Liver (tissue), 9 donors: ENCODE measurements around the gene WIF1. TPM values are rescaled to one million over a fixed set of nuclear protein-coding genes. Genes with fewer than 3 reads are reported as not detected.

Experiments
- DNase-seq: peaks from one replicate; pipeline ENCODE4 v3.0.0-alpha.2; 2017; ENCODE audit warnings: low spot score
- H3K27ac ChIP-seq, 2 donors: one replicate each; pipeline ENCODE4 v1.7.0; 2013; ENCODE audit warnings: inconsistent platforms in 2 of 2, low read length in 2 of 2, control low read depth in 1 of 2, low read depth in 1 of 2, mild to moderate bottlenecking in 1 of 2
- H3K27me3 ChIP-seq, 4 donors: one replicate each; pipeline versions ENCODE4 v1.6.1 to v1.7.0; 2013; ENCODE audit warnings: low read length in 3 of 4, inconsistent platforms in 1 of 4, mild to moderate bottlenecking in 1 of 4, moderate library complexity in 1 of 4; ENCODE audit not compliant: control insufficient read depth in 4 of 4, insufficient read depth in 4 of 4
- H3K36me3 ChIP-seq, 4 donors: one replicate each; pipeline versions ENCODE4 v1.6.1 to v1.7.0; 2013; ENCODE audit warnings: low read length in 3 of 4, mild to moderate bottlenecking in 3 of 4, low read depth in 1 of 4, moderate library complexity in 1 of 4; ENCODE audit not compliant: control insufficient read depth in 4 of 4, insufficient read depth in 3 of 4
- H3K4me1 ChIP-seq, 4 donors: one replicate each; pipeline versions ENCODE4 v1.6.1 to v1.7.0; 2013; ENCODE audit warnings: low read length in 3 of 4, mild to moderate bottlenecking in 3 of 4, moderate library complexity in 1 of 4; ENCODE audit not compliant: control insufficient read depth in 4 of 4, insufficient read depth in 4 of 4
- H3K4me3 ChIP-seq, 3 donors: one replicate each; pipeline versions ENCODE4 v1.6.1 to v1.7.0; 2013; ENCODE audit warnings: low read length in 3 of 3, control low read depth in 1 of 3, low read depth in 1 of 3, mild to moderate bottlenecking in 1 of 3
- H3K9ac ChIP-seq, 2 donors: one replicate each; pipeline ENCODE4 v1.7.0; 2013; ENCODE audit warnings: low read length in 2 of 2, mild to moderate bottlenecking in 2 of 2, moderate library complexity in 2 of 2, control low read depth in 1 of 2, low read depth in 1 of 2
- H3K9me3 ChIP-seq, 4 donors: one replicate each; pipeline versions ENCODE4 v1.6.1 to v1.7.0; 2013; ENCODE audit warnings: low read length in 3 of 4; ENCODE audit not compliant: control insufficient read depth in 4 of 4
- EGR1 ChIP-seq, 2 donors: IDR thresholded peaks; 2 replicates each; pipeline ENCODE4 v1.6.1; 2016 to 2018; ENCODE audit warnings: antibody characterized with exemption in 2 of 2, low read depth in 2 of 2
- FOXA1 ChIP-seq: IDR thresholded peaks from 2 replicates; pipeline ENCODE4 v1.6.1; 2016; ENCODE audit warnings: antibody characterized with exemption
- GABPA ChIP-seq, 2 donors: IDR thresholded peaks in 1 of 2; conservative IDR thresholded peaks in 1 of 2; 2 replicates each; pipeline ENCODE4 v1.6.1; 2016; ENCODE audit warnings: antibody characterized with exemption in 2 of 2, mild to moderate bottlenecking in 1 of 2, moderate library complexity in 1 of 2
- HNF4A ChIP-seq, 2 donors: conservative IDR thresholded peaks; 2 replicates each; pipeline ENCODE4 v1.6.1; 2016; ENCODE audit warnings: antibody characterized with exemption in 2 of 2, mild to moderate bottlenecking in 2 of 2
- HNF4G ChIP-seq: IDR thresholded peaks from 2 replicates; pipeline ENCODE4 v1.6.1; 2016; ENCODE audit warnings: antibody characterized with exemption
- JUND ChIP-seq, 2 donors: IDR thresholded peaks; 2 replicates each; pipeline ENCODE4 v1.6.1; 2016; ENCODE audit warnings: antibody characterized with exemption in 2 of 2
- NR2F2 ChIP-seq: IDR thresholded peaks from 2 replicates; pipeline ENCODE4 v1.6.1; 2016; ENCODE audit warnings: antibody characterized with exemption
- RAD21 ChIP-seq, 2 donors: IDR thresholded peaks; 2 replicates each; pipeline ENCODE4 v1.6.1; 2016; ENCODE audit warnings: antibody characterized with exemption in 2 of 2, mild to moderate bottlenecking in 2 of 2
- RXRA ChIP-seq, 2 donors: IDR thresholded peaks; 2 replicates each; pipeline ENCODE4 v1.6.1; 2017 to 2018; ENCODE audit warnings: antibody characterized with exemption in 2 of 2, mild to moderate bottlenecking in 1 of 2
- SP1 ChIP-seq: IDR thresholded peaks from 2 replicates; pipeline ENCODE4 v1.6.1; 2018; ENCODE audit warnings: antibody characterized with exemption, mild to moderate bottlenecking
- TAF1 ChIP-seq: conservative IDR thresholded peaks from 2 replicates; pipeline ENCODE4 v1.6.1; 2016; ENCODE audit warnings: antibody characterized with exemption, mild to moderate bottlenecking
- YY1 ChIP-seq: IDR thresholded peaks from 2 replicates; pipeline ENCODE4 v1.6.1; 2016; ENCODE audit warnings: antibody characterized with exemption, mild to moderate bottlenecking
- WGBS: extraction: QIAGEN DNeasy Blood & Tissue Kit; methylation state at CpG from one replicate; pipeline ENCODE4 v1.1.7; 2013; 5-methylcytosine and 5-hydroxymethylcytosine counted together
- polyA plus RNA-seq, 2 donors: library from polyadenylated mRNA; stranded (reverse) in 1 of 2; unstranded in 1 of 2; fragments of 200-250 nt in 1 of 2; fragments of >200 nt in 1 of 2; fragmentation: Nextera tagmentation in 1 of 2; extraction: Ambion mirVana in 1 of 2; gene quantifications; one replicate each; pipeline versions ENCODE4 v1.2.1 to v1.2.3, GENCODE V29; 2013 to 2015
- total RNA-seq, 2 donors: library from RNA; depleted of rRNA; stranded (reverse); fragments of >200 nt; gene quantifications; one replicate each; pipeline ENCODE4 v1.2.3, GENCODE V29; 2014
- TF ChIP-seq, protein P1 (sequence below): fragments of 150-350 bp; IDR thresholded peaks from 2 replicates; pipeline ENCODE4 v1.5.1; 2017; ENCODE audit warnings: improper control_type of control experiment, low read depth, low read length; ENCODE audit not compliant: missing input control
- TF ChIP-seq, protein P2 (sequence below): IDR thresholded peaks from 2 replicates; pipeline ENCODE4 v1.6.1; 2016; ENCODE audit warnings: antibody characterized with exemption
- TF ChIP-seq, protein P3 (sequence below): IDR thresholded peaks from 2 replicates; pipeline ENCODE4 v1.6.1; 2016; ENCODE audit warnings: antibody characterized with exemption
- TF ChIP-seq, protein P4 (sequence below): IDR thresholded peaks from 2 replicates; pipeline ENCODE4 v1.6.1; 2016; ENCODE audit warnings: antibody characterized with exemption
- donor health status: healthy.
- donor health status: healthy.
- donor health status: healthy.
- donor health status: healthy.
- donor health status: healthy.

WIF1 gene
- total and polyA plus RNA-seq, 4 donors = not detected

DNA sequence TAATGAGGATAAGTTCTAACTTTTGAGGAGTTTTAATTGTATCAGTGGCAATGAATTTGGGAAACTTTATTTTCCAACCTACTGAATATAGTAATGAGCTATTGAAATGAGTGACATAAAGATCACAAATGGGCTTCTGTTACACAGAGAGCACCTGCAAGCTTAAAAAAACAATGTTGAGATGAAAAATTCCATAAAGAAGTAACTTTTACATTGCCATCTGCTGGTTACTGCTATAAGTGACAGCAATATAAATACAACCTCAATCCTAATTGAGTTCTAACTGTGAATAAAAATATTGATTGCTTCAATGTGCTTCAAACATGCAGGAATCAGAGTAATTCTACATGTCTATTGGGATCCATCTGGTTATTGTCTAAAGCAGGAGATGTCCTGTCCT is 14.2 kb downstream of the WIF1 start:
- H3K9ac ChIP-seq = no peak overlapping the region
- peaks cover 0 to 3% (median 0%) of the 10 kb centered on the region in 4 donors for H3K9me3 ChIP-seq
- H3K36me3 ChIP-seq = no peaks in the 10 kb centered on the region
- no peak for DNase-seq
- no peak overlapping the region for H3K4me3 ChIP-seq
- no peaks in the 10 kb centered on the region for H3K4me1 ChIP-seq
- TF ChIP-seq TAF1 (no peak), RAD21 (IDR thresholded peaks at IDR 0.05) (peak in 1 of 2 donors; percentile 51), YY1 (no peak)
- TF ChIP-seq, protein P1, sequence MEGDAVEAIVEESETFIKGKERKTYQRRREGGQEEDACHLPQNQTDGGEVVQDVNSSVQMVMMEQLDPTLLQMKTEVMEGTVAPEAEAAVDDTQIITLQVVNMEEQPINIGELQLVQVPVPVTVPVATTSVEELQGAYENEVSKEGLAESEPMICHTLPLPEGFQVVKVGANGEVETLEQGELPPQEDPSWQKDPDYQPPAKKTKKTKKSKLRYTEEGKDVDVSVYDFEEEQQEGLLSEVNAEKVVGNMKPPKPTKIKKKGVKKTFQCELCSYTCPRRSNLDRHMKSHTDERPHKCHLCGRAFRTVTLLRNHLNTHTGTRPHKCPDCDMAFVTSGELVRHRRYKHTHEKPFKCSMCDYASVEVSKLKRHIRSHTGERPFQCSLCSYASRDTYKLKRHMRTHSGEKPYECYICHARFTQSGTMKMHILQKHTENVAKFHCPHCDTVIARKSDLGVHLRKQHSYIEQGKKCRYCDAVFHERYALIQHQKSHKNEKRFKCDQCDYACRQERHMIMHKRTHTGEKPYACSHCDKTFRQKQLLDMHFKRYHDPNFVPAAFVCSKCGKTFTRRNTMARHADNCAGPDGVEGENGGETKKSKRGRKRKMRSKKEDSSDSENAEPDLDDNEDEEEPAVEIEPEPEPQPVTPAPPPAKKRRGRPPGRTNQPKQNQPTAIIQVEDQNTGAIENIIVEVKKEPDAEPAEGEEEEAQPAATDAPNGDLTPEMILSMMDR = peak; percentile 27
- TF ChIP-seq, protein P2, sequence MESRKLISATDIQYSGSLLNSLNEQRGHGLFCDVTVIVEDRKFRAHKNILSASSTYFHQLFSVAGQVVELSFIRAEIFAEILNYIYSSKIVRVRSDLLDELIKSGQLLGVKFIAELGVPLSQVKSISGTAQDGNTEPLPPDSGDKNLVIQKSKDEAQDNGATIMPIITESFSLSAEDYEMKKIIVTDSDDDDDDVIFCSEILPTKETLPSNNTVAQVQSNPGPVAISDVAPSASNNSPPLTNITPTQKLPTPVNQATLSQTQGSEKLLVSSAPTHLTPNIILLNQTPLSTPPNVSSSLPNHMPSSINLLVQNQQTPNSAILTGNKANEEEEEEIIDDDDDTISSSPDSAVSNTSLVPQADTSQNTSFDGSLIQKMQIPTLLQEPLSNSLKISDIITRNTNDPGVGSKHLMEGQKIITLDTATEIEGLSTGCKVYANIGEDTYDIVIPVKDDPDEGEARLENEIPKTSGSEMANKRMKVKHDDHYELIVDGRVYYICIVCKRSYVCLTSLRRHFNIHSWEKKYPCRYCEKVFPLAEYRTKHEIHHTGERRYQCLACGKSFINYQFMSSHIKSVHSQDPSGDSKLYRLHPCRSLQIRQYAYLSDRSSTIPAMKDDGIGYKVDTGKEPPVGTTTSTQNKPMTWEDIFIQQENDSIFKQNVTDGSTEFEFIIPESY = no peak
- H3K27ac ChIP-seq = no peak overlapping the region
- H3K27me3 ChIP-seq = peaks cover 0 to 7% (median 0%) of the 10 kb centered on the region in 4 donors

DNA sequence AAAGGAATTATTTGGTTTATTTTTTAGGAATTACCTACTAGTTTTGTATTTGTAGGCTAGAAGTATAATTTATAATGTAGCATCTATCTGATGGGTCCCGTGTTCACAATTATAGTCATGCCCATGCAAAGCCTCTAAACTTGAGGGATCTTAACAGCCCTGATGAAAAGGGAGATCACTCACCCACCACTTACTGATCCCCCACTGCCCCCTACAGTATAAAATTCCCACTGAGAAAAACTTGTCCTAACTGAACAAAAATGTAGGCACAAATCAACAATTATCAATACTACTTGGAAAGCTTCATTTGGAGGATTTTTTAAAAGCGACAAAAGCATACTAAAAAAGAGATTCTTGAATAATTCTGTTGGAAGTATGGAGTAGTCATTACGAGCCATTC is 21.0 kb downstream of the WIF1 start:
- 88% methylated on average over 3 of the region's 3 CpGs for WGBS
- no peaks in the 10 kb centered on the region for H3K36me3 ChIP-seq
- H3K4me3 ChIP-seq = no peak overlapping the region
- peaks cover 0 to 3% (median 0%) of the 10 kb centered on the region in 4 donors for H3K27me3 ChIP-seq
- H3K27ac ChIP-seq = no peak overlapping the region
- H3K4me1 ChIP-seq = no peaks in the 10 kb centered on the region
- no peaks in the 10 kb centered on the region for H3K9me3 ChIP-seq
- TF ChIP-seq EGR1 (IDR thresholded peaks at IDR 0.05; ENCODE audit: low read depth in 2 of 2) = no peak
- peak in 1 of 2 donors; percentile 16 for TF ChIP-seq RAD21 (IDR thresholded peaks at IDR 0.05)
- TF ChIP-seq SP1 = no peak
- TF ChIP-seq HNF4A (conservative IDR thresholded peaks at IDR 0.05) = no peak
- TF ChIP-seq, protein P3, sequence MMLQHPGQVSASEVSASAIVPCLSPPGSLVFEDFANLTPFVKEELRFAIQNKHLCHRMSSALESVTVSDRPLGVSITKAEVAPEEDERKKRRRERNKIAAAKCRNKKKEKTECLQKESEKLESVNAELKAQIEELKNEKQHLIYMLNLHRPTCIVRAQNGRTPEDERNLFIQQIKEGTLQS = no peak
- TF ChIP-seq RXRA (IDR thresholded peaks at IDR 0.05) = no peak
- no peak for DNase-seq
- H3K9ac ChIP-seq = no peak overlapping the region

DNA sequence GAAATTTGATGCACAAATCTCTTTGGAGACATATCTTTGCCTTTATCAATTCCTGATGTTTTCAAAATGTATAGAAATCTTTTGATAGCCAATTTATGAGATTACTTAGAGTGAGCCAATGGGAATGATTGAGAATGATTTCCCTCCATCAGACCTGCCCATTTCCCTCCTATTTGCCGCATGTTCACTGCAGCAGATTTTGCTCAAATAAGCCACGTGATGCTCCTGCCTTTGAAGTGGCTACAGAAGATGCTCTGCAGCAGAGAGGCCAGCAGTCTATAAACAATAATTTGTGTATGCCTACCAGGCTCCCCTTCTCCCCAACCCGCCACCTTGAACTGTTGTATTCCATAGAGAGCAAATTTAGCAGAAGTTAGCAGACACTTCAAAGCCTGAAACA is 21.9 kb downstream of the WIF1 start:
- H3K27ac ChIP-seq = no peak overlapping the region
- 86% methylated on average over 3 of the region's 3 CpGs for WGBS
- H3K27me3 ChIP-seq = peaks cover 0 to 3% (median 0%) of the 10 kb centered on the region in 4 donors
- no peak overlapping the region for H3K9ac ChIP-seq
- no peaks in the 10 kb centered on the region for H3K9me3 ChIP-seq
- H3K4me3 ChIP-seq = no peak overlapping the region
- DNase-seq = no peak
- H3K36me3 ChIP-seq = no peaks in the 10 kb centered on the region
- H3K4me1 ChIP-seq = no peaks in the 10 kb centered on the region
- TF ChIP-seq FOXA1 (no peak), YY1 (no peak), NR2F2 (no peak), SP1 (no peak), HNF4G (no peak), JUND (IDR thresholded peaks at IDR 0.05) (no peak), EGR1 (IDR thresholded peaks at IDR 0.05; ENCODE audit: low read depth in 2 of 2) (no peak), GABPA (IDR thresholded peaks at IDR 0.05 in 1 of 2, conservative IDR thresholded peaks at IDR 0.05 in 1 of 2) (no peak)
- TF ChIP-seq, protein P2 = no peak
- TF ChIP-seq, protein P3 = no peak
- TF ChIP-seq, protein P1 = no peak
- TF ChIP-seq, protein P4, sequence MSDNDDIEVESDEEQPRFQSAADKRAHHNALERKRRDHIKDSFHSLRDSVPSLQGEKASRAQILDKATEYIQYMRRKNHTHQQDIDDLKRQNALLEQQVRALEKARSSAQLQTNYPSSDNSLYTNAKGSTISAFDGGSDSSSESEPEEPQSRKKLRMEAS = no peak
